GM19463 (cell line): ENCODE data around the gene RPP25L.

Source experiments
- ATAC-seq: cut with Tn5 transposase; IDR thresholded peaks from one replicate; pipeline ENCODE4 v1.9.1; 2021; ENCODE audit warnings: mild to moderate bottlenecking, moderate library complexity; ENCODE audit not compliant: unreplicated experiment

Gene RPP25L

DNA sequence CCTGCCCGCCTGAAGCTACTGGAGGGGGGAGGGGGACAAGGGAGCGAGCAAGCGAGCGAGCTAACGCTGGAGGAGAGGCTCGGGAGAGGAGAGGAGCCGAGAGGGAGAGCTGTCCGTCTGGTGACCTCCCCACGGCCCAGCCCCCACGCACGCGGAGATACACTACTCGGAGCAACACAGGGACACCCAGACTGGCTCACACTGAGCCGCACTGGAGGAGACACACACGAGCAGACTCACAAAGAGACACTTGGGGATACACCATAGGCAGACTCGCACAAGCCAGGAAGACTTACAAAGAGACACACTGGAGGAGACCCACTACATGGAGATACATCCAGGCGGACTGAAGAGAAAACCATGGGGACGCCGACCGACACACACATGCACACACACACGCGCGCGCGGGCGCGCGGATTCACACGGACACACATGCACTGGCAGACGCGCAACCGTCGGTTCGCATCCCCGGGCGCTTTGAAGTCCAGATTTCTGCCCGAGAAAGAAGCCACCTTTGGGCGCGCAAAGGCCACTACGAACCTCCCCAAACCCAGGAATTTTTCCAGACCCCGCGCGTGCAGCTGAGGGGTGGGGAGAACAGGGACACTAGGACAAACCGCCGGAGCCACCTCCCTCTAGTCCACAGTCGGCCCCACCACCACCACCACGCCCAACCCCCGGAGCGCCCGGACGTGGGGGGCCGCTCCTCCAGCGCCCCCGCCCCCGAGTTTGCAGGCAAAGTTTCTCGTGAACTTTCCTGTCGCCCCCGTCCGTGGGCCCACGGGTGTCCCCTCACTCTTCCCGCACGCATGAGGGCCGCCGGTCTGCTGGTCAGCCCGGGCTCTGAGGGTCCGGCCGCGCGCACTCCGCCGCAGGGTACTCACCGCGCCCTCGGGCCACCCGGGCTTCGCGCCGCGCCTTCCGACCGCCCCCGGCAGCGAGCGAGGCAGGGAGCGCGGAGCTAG, 22.9 kb downstream of the RPP25L start:
- no peak for ATAC-seq

DNA sequence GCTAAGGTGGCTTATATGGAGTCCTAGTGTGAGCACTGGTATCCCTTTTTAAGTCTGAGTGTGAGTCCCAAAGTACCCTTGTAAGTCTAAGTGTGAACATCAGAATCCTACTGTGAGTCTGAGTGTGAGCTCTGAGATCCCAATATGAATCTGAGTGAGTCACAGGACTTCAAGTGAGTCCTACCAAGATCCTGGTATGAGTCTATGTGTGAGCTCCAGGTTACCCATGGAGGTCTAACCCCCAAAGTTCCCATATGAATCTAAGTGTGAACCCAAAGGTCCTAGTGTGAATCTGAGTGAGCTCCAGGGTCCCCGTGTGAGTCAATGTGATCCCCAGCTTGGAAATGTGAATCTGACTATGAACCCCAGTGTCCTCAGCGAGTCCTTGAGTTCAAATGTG, 24.6 kb downstream of the RPP25L start:
- no peak for ATAC-seq

DNA sequence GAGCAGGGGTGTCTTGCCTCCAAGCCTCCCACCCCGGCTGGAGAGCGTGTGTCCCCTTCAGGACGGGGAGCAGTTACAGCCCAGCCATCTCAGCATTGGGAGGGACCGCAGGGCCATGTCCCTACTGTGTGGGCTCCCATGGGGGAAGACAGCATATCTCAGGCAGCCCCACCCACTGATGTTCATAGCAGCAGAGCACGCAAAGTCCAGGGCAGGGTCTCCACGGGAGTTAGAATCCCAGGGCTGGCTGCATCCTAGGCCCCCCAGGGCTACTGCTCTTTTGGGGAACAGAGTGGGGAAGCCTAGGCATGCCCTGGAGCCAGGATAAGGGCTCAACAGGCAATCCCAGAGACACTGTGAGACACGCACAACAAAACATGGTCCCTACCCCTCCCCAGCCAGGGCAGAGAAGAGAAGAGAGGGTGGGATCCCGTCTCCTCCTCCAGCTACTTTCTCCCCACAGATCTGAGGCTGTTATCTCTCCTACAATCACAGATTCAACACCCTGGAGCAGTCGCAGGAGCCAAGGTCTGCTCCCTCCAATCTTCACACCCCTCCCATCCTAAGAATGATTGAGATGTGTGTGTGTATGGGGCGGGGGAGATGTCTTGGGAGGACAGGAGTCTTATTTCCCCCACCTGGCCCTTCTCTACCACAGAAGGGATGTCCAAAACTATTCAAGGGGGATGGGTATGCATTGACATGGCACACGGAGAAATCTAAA, 25.8 kb downstream of the RPP25L start:
- ATAC-seq = no peak

DNA sequence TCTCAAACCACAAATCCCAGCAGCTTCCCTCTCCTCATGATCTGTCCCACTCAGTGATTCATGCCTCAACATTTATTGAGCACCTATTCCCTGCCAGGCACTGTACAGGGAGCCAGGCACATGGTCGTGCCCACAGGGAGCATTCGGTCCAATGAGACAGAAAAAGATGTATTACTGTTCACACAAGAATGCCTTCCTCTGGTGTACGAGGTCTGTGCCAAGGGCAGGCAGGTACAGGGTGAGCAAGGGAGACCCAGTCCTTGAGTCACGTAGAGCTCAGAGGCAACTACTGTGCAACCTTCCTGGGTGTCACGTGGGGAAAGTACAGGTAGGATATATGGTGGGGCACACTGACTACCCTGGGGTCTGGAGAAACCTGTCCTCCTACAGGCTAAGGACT, 26.9 kb downstream of the RPP25L start:
- ATAC-seq = no peak

DNA sequence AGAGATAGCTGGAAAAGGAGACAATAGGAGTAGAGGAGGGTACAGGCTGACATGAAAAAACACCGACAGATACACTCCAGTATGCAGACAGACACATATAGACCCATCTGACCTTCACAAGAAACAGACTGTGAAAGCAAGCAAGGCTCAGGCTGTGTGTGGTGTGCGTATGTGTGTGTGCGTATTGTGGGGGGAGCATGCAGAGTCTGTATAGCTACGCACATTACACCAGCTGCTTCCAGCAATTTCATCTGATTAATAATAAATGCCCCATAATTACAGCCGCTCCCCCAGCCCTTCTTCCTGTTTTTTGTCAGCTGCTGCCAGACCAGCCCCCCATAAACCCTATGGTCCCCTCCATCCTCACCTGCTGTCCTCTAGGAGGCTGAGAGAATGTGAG, 29.1 kb downstream of the RPP25L start:
- no peak for ATAC-seq

DNA sequence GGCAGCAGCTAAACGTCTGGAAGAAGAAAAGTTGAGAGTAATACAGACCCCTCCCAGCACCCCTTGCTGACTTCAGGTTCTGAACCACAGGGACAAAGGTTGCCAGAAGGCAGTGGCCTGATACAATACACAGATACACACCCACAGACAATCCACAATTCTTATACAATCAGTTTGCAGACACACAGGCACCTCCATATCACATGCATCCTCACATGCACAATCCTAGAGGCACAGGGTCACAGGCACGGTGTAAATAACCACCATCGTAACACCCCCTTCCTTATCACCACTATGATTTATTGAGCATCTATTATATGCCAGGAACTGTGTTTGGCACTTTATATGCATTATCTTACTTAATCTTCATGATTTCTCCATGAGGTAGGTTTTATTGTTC, 30.6 kb downstream of the RPP25L start:
- ATAC-seq = no peak

DNA sequence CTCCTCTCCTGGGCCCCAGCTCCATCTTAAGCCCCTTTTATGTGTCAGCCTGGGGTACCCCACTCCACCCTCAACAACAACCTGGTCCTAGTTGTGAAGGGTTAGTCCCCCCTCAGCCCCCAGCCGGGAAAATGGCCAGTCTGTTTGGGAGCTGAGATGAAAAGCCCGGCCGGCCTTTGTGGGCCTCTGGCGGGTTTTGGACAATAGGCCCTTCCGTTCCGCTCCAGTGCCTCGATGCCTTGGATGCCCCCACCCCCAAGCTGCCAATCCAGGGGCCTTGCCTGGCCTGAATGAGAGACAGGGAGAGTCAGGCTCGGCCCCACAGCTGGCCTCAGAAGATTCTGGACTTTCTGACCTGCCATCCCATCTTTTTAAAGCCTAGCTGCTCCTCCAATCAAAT, 31.5 kb downstream of the RPP25L start:
- no peak for ATAC-seq

DNA sequence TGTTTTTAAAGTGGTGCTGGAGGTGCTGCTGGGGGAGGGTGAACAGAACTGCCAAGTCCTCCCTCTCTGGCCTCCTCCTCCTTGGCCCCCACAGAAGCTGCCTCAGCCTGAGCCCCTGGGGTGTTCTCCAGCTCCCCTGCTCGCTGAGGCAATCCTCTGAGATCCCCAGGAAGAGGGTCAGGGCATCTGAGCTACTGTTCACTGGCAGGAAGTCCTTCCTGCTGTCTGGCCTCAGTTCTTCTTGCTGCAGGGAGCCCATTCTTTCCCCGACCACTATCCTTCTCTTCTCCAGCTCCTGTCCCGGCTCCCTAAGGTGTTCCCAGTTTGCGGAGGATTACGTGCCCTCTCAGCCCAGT, 32.1 kb downstream of the RPP25L start:
- ATAC-seq = no peak

DNA sequence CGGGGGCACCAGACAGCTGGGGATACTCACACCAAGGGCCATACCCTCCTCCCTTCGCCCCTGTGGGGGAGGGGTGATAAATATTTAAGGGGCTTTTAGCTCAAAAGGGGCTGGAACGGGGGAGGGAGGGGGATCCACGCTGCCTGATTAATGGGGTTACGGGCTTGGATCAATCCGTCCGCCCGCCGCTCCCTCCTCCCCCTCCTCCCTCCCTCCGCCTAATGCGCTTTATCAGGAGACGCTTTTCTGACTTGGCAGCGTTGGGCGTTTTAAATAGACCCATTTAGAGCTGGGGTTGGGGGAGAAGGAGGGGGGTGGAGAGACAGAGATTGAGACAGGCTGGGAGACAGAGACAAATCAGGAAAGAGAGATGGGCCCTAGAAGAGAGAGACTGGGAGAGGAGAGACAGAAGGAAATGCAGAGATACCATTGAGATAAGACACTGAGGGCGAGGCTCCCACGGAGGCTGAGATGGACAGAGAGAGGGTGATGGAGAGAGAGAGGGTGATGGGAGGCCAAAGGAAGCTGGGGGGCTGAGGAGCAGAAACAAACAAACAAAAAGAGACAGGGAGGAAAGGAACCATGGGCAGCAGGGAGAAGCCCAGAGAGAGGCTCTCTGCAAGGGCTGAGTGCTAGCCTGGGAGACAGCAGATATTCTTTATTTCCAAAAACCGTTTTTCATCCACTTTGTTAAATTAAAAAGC, 32.6 kb downstream of the RPP25L start:
- ATAC-seq = no peak

DNA sequence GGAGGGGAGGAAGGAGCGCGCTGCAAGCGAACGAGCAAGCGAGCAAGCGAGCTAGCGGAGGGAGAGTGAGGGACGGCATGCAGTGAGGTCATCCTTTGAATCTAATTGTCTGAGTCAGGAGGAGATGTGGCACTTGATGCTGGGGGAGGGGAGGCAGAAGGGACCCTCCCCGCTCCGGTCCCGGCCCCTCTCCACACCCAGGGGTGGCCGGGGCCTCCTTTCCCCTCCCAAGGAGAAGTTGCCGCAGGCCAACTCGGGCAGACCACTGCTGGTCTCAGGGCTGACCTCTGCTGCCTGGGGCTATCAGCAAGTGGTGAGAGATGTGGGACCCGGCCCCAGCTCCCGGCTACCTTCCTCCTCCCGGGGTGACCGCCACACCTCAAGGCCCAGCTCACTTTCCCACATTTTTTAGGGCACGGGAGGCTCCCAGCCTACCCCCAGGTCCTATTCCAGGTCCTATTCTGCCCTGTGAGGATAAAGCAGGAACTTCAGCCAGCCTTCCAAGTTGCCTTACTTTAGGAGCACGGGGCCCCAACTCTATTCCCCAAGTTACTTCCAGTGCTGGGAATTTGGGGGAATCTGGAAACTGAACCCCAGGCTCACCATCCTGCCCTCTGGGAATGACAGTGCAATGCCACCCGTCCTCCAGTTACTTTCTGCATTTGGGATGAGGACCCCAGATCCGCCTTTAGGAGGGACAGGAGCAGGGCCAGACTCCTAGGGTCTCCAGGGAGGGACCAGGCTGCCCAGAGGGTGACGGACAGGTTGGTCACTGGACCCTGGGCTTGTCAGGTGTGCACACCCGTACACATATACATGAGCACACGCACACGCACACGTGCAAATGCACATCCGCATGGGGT, 33.4 kb downstream of the RPP25L start:
- ATAC-seq = no peak

DNA sequence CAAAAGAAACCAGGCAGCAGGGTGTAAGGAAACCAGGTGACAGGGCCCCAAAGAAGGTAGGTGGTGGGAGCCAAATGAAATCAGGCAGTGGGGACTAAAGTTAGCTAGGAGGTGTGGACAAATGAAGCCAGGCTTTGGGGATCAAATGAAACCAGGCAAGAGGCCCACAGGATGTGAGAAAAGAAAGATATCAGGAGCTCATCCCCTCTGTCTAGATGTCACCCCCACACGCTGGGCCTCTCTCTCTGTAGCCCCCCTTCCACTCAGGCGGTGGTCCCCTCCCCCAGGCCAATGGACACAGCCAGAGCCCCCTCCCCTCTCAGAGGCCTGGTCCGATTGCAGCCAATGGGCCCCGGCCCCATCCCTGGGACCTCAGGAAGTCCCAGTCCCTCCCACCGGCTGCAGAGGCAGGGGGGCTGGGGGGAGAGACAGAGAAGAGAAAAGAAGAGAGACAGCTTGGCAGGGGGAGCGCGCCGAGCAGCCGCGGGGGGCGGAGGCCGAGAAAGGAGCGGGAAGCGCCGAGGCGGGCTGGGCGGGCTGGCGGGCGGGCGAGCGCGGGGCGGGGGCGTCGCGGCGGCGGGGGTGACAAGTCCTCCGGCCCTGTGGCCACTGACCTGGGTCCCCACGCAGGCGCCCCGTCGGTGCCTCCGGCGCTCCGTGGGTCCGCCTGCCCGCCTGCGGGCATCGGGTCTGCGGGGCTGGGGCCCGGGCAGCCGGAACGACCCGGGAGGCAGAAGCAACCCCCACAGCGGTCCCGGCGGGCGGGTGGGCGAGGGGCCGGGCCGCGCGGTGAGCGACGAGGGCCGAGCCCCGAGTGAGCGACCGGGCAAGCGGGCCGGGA, 34.3 kb downstream of the RPP25L start:
- ATAC-seq = no peak

DNA sequence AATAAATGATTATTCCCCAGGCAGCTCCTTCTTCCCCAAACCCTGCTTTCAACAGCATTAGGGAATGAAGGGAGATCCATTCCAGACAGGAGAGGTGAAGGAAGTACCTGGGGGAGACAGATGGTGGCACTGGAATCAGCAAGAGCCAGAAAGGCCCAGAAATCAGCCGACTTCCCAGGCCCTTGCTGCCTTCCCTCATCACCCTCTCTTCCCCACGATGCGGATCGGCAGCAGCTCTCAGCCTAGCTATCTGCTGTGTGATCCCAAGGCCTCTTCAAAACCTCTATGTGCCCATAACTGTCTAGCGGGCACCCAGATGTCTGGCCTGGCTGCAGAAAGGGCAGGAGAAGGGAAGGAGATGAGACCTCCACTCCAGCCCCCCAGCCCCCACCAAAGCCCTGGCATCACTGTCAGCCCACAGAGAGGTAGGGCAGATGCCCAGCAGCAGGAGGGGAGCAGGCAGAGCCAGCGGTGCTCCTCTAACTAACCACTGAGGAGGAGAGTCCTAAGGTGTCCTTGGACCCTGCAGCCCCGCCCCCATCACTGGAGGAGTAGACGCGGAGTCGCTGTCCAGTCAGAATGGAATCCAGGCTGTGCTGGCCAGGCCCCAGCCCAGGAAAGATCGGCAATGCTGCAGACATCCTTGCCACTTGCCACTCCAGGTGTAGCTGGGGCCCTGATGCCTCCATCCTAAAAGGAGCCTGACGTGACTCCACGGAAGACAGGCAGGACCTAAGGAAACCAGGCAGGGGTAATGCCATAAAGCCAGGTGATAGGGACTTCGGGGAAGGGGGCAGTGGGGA, 35.1 kb downstream of the RPP25L start:
- no peak for ATAC-seq

DNA sequence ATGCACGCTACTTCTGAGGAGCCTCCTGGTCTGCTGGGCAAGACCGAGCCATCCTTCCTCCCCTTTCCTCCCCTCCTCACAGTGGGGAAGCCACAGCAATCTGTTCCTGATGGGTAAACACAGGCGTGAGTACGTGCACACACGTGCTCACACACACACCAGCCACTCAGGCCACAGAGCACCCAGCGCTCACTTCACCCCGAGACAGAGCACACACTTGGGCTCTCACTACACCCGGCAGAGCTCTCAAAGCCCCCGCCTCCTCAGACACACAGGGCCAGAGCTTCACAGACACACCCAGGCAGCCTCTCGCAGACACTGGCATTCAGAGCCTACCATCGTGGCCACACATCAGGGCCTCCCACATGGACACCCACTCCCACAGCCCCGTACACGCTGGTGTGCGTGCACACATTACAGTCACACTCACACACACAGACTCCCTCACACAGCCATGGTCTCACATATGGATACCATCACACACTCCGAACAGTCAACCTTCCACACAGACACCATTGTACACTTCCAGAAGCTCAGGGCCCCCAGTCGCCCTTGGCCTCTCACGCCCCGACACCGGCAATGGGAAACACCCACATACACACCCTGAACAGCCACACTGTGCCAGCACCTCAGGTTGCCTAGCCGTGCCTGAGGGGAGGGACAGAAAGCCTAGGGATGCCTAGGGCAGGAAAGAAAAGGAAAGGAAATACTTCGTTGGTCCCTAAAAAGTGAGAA, 35.9 kb downstream of the RPP25L start:
- no peak for ATAC-seq

DNA sequence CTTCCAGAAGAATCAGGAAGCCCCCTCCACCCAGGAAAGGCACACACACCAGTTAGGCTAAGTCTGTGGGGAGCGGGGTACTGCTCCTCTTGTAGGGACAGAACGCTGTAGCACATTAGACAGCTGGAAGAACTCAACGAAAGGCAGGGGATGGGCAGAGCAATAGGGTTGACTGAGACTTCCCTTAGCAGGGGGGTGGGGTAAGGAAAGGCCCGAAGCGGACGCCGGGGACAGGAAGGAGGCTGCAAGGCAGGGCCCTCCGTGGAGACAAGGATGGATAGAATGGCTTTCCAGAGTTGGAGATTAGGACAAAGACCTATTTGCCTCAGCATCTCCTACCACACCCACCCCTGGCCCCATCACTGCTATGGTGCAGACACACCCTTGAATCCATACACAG, 36.7 kb downstream of the RPP25L start:
- no peak for ATAC-seq

DNA sequence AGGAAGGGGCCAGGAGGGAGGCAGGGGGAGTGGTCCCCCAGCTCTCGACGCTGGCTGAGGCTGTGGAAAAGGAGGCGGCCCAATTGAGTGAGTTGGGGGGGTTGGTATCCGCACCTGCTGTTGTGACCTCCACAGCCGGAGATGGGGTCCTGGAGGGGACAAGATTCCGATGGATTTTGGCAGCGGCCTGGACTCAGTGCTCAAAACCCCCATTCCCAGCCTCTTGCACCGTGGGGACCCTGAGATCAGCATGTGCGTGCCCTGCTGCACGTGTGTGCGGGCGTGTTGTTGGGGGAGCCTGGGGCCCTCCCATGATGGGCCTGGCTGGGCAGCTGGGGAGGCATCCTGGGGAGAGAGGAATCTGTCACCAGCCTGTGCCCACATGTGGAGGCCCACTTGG, 37.3 kb downstream of the RPP25L start:
- ATAC-seq = no peak

DNA sequence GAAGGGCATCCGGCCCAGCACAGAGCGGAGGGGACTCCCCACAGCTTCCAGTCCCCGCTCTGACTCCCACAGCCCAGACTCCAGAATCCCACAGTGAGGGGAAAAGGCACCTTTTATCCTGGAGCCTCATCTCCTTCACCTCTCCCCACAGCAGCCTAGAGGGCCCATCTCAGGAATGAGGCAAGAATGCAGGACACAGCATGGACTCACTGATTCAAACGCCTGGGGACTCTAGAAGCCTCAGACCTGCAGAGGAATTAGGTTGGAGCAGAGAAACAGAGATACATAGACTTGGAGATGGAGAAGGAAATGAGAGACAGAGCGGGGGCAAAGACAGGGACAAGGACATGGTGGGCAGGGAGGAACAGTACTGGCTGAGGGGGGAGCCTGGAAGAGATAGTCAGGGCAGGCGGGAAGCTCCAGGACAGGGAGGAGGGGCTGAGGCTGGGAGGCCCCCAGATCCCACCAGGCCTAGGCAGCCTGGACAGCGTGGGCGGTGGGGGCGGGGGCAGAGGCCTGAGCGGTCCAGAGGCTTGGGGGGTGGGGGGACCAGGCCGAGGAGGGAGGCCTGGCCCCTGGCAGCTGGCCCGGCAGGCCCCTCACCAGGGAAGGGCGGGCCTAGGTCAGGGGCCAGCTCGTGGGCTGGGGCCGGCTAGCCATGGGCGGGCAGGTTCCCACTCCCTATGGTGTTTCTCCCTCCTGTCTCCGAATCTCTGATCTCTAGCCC, 38.1 kb downstream of the RPP25L start:
- no peak for ATAC-seq

DNA sequence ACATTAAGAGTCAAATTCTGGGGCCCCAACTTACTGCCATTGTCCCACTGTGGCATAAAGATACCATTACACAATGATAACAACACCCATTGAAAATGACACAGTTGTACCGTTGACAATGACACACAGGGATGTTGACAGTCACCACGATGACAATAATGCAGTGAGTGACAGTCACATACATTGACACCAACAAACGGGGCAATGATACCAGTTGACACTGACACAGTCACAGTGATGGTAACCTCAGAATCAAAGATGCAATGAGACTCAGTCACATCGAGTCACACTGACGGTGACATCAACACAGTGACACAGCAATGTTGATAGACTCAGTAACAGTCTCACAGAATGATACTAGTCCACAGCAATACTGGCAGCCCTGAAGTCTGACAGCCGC, 39.3 kb downstream of the RPP25L start:
- ATAC-seq = no peak

DNA sequence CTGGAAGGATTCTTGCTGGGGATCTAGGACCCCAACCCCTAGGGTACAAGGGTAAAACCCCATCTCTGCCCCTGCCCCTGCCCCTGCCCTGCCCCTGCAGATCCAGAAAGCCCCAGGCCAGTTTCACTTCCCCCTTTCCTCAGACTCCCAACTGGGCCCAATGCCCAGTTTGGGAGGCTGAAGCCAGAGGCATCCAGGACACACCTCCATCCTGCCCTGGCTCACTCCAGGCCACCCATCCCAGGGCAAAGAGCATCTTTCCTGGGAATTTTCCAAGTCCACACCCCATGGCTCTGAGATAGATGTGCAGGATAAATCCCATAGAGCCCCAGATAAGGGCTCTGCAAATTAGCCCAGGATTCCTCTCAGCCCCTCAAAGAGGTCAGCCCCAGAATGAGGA, 39.8 kb downstream of the RPP25L start:
- ATAC-seq = no peak
